Osteoblast (primary cell): ENCODE data around the gene TMIGD1. TPM values are rescaled to one million over a fixed set of nuclear protein-coding genes. Genes with fewer than 3 reads are reported as not detected.
A peak's percentile ranks its signal among the peaks of the same experiment; 100 is the strongest.

Source experiments
- DNase-seq: peaks from one replicate; pipeline ENCODE4 v3.0.0; 2011; ENCODE audit warnings: low spot score, mixed read lengths; ENCODE audit not compliant: insufficient read length; ENCODE audit errors: missing footprints
- H2AFZ ChIP-seq: 2 replicates; pipeline ENCODE4 v1.6.0; 2011; ENCODE audit warnings: mild to moderate bottlenecking, low read length
- H3K27ac ChIP-seq: 2 replicates; pipeline ENCODE4 v1.5.1; 2011; ENCODE audit warnings: mild to moderate bottlenecking, low read depth, low read length, moderate library complexity
- H3K27me3 ChIP-seq: 2 replicates; pipeline ENCODE4 v1.6.0; 2012; ENCODE audit warnings: mild to moderate bottlenecking, control low read depth, inconsistent platforms, low read length, moderate library complexity; ENCODE audit not compliant: insufficient read depth
- H3K36me3 ChIP-seq: 2 replicates; pipeline ENCODE4 v1.5.1; 2011; ENCODE audit warnings: mild to moderate bottlenecking, low read length, control low read depth, moderate library complexity; ENCODE audit not compliant: insufficient read depth
- H3K4me1 ChIP-seq: 2 replicates; pipeline ENCODE4 v1.5.1; 2011; ENCODE audit warnings: mild to moderate bottlenecking, low read length, control low read depth, moderate library complexity; ENCODE audit not compliant: insufficient read depth
- H3K4me2 ChIP-seq: 2 replicates; pipeline ENCODE4 v1.6.0; 2011; ENCODE audit warnings: mild to moderate bottlenecking, low read length; ENCODE audit not compliant: insufficient read depth
- H3K4me3 ChIP-seq: fragments of 200-600 bp; sonication (generic); 3 replicates; pipeline ENCODE4 v1.5.1; 2012; ENCODE audit warnings: mild to moderate bottlenecking, low read length, inconsistent platforms; ENCODE audit not compliant: insufficient read depth
- H3K79me2 ChIP-seq: 2 replicates; pipeline ENCODE4 v1.6.0; 2012; ENCODE audit warnings: mild to moderate bottlenecking, low read length, control low read depth, inconsistent platforms; ENCODE audit not compliant: insufficient read depth
- H3K9me3 ChIP-seq: 2 replicates; pipeline ENCODE4 v1.5.1; 2011; ENCODE audit warnings: low read depth, low read length, control low read depth
- H4K20me1 ChIP-seq: 2 replicates; pipeline ENCODE4 v1.6.0; 2012; ENCODE audit warnings: mild to moderate bottlenecking, low read length, control low read depth; ENCODE audit not compliant: insufficient read depth
- CTCF ChIP-seq: IDR thresholded peaks from 2 replicates; pipeline ENCODE4 v1.5.1; 2011; ENCODE audit warnings: mild to moderate bottlenecking, low read depth, low read length, moderate library complexity; ENCODE audit errors: extremely low read depth
- total RNA-seq: library from RNA; depleted of rRNA; stranded (reverse); fragments of >200 nt; gene quantifications from 2 replicates; pipeline ENCODE4 v1.2.3, GENCODE V29; 2012

The TMIGD1 gene
- total RNA-seq, 1 donor: not detected

- H3K27me3 ChIP-seq: no peaks in the 10 kb centered on the region
- H3K27ac ChIP-seq: no peak overlapping the region
- peak; percentile 71 for TF ChIP-seq CTCF
- H4K20me1 ChIP-seq: no peaks in the 10 kb centered on the region
- no peaks in the 10 kb centered on the region for H3K9me3 ChIP-seq
- H3K4me1 ChIP-seq: peaks cover 17% of the 10 kb centered on the region
- H3K36me3 ChIP-seq: no peaks in the 10 kb centered on the region
- no peak overlapping the region for H3K4me3 ChIP-seq
- no peak overlapping the region for H2AFZ ChIP-seq
- no peak overlapping the region for H3K4me2 ChIP-seq
- peak; percentile 82 for DNase-seq
- no peaks in the 10 kb centered on the region for H3K79me2 ChIP-seq
Measured at GRCh38 chr17:30336369-30337171, 2.7 kb upstream of the TMIGD1 start.

GRCh38 chr17:30334421-30334820 is 564 bp upstream of the TMIGD1 start:
- no peak overlapping the region for H3K4me3 ChIP-seq
- no peaks in the 10 kb centered on the region for H3K79me2 ChIP-seq
- peaks cover 4% of the 10 kb centered on the region for H3K4me1 ChIP-seq
- H3K27ac ChIP-seq: no peak overlapping the region
- H3K4me2 ChIP-seq: no peak overlapping the region
- H2AFZ ChIP-seq: no peak overlapping the region
- H4K20me1 ChIP-seq: no peaks in the 10 kb centered on the region
- no peak for DNase-seq
- H3K27me3 ChIP-seq: no peaks in the 10 kb centered on the region
- no peaks in the 10 kb centered on the region for H3K36me3 ChIP-seq
- TF ChIP-seq CTCF: no peak
- H3K9me3 ChIP-seq: no peaks in the 10 kb centered on the region

GRCh38 chr17:30332057-30332542 is 1.8 kb downstream of the TMIGD1 start:
- H3K4me1 ChIP-seq: peaks cover 4% of the 10 kb centered on the region
- no peaks in the 10 kb centered on the region for H3K79me2 ChIP-seq
- H3K36me3 ChIP-seq: no peaks in the 10 kb centered on the region
- TF ChIP-seq CTCF: no peak
- peaks cover 4% of the 10 kb centered on the region for H3K27me3 ChIP-seq
- H3K27ac ChIP-seq: peak overlapping the region; percentile 38
- peak; percentile 51 for DNase-seq
- H3K4me3 ChIP-seq: peak overlapping the region; percentile 18
- H3K9me3 ChIP-seq: no peaks in the 10 kb centered on the region
- no peaks in the 10 kb centered on the region for H4K20me1 ChIP-seq
- H2AFZ ChIP-seq: peak overlapping the region; percentile 5
- H3K4me2 ChIP-seq: peak overlapping the region; percentile 59

- Histone ChIP-seq H3K27ac (no peak overlapping the region), H3K4me2 (no peak overlapping the region), H3K27me3 (peaks cover 28% of the 10 kb centered on the region), H3K79me2 (no peaks in the 10 kb centered on the region), H3K36me3 (no peaks in the 10 kb centered on the region), H3K4me1 (peaks cover 1% of the 10 kb centered on the region), H2AFZ (no peak overlapping the region), H3K9me3 (no peaks in the 10 kb centered on the region), H4K20me1 (no peaks in the 10 kb centered on the region), H3K4me3 (no peak overlapping the region)
- TF ChIP-seq CTCF: no peak
- no peak for DNase-seq
Measured at GRCh38 chr17:30326809-30327208, 7.0 kb downstream of the TMIGD1 start.
